ENCODE results near the gene CAMK4.

GRCh38 chr5:111243318-111243717 is 19.1 kb downstream of the CAMK4 start:
- TF ChIP-seq ZNF830 (tag by site-specific recombination; IDR thresholded peaks at IDR 0.05; ENCODE audit: low read depth) (no peak), ZNF10 (tag by site-specific recombination; IDR thresholded peaks at IDR 0.05) (no peak), RBAK (tag by site-specific recombination; IDR thresholded peaks at IDR 0.05) (no peak), PRDM10 (tag by site-specific recombination; IDR thresholded peaks at IDR 0.05) (no peak), HOXD13 (CRISPR knock-in tag; IDR thresholded peaks at IDR 0.05; ENCODE audit: borderline replicate concordance) (no peak), CTCF (tag by site-specific recombination; IDR thresholded peaks at IDR 0.05) (no peak), ZNF416 (tag by site-specific recombination; IDR thresholded peaks at IDR 0.05) (no peak), ZBTB11 (tag by site-specific recombination; conservative IDR thresholded peaks at IDR 0.05; ENCODE audit: low read depth) (no peak), PRDM1 (tag by site-specific recombination; IDR thresholded peaks at IDR 0.05) (no peak), ZBTB6 (tag by site-specific recombination; IDR thresholded peaks at IDR 0.05) (no peak), KLF9 (tag by site-specific recombination; IDR thresholded peaks at IDR 0.05; ENCODE audit: low read depth) (no peak), OVOL3 (tag by site-specific recombination; IDR thresholded peaks at IDR 0.05) (no peak), YY1 (tag by site-specific recombination; IDR thresholded peaks at IDR 0.05) (no peak)

Data from HEK293 (cell line).